DMS79 (cell line): Measurements from ENCODE around the gene RFNG.
A peak's percentile ranks its signal among the peaks of the same experiment; 100 is the strongest.
"Not testable (repeated sequence)": the region's sequence is repeated elsewhere in the genome, so short reads cannot be mapped to it uniquely, and the experiment has no call there.

Experiments used
- DNase-seq: peaks from one replicate; lab custom pipeline; 2025; lab: John Stamatoyannopoulos, UW

Gene RFNG

GRCh38 chr17:82042649-82043048 is 9.0 kb downstream of the RFNG start:
- DNase-seq, result no peak

DNA sequence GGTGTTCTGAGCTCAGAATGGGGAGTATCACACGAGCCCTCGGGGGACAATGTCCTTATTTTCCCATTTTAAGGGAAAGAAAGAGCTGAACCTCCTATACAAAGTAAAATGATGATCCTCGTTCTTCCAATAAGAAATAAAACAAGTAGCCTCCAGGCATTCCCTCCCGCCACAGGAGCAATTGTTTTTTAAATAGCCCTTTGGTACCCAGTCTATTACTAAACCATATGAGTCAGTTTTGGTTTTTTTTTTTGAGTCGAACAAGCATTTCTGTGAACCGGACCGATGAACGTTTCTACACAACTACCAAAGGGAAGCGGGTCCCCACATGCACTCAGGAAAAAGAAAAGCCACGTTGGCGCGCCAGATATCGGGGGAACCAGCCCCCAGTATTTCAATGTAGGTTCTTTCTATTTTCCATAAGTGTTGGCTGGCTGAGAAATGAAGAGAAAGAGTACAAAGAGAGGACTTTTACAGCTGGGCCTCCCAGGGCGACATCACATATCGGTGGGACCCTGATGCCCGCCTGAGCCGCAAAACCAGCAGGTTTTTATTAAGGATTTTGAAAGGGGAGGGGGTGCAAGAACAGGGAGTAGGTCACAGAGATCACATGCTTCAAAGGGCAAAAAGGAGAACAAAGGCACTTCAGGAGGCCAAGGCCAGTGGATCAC is 10.3 kb downstream of the RFNG start:
- DNase-seq, result no peak

DNA sequence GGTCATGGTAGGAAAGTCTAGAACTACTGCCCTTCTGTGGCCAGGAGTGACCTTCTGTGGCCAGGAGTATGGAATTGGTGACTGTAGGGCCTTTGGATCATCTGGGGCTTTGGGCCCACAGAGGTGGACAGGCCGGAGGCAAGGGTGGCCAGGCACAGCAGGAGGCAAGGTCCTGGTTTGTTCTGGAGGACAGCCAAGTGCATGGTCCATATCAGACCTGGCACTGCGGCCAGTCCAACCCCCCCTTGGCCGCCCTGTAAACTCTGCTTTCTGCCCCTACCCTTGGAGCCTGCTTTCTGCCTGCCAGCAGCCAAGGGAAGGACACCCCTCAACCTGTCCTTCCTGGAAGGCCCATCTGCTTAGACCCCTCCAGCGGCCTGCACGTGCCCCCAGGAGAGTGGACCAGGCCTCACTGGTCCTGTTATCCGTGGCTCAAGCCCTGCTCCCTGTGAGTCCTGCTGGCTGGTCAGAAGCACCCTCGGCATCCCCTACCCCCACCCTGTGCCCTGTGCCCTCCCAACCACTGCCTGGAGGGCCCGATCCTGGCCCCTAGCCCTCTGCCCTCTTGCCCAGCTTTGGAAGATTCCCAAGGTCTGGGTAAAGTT is 11.8 kb downstream of the RFNG start:
- no peak for DNase-seq

DNA sequence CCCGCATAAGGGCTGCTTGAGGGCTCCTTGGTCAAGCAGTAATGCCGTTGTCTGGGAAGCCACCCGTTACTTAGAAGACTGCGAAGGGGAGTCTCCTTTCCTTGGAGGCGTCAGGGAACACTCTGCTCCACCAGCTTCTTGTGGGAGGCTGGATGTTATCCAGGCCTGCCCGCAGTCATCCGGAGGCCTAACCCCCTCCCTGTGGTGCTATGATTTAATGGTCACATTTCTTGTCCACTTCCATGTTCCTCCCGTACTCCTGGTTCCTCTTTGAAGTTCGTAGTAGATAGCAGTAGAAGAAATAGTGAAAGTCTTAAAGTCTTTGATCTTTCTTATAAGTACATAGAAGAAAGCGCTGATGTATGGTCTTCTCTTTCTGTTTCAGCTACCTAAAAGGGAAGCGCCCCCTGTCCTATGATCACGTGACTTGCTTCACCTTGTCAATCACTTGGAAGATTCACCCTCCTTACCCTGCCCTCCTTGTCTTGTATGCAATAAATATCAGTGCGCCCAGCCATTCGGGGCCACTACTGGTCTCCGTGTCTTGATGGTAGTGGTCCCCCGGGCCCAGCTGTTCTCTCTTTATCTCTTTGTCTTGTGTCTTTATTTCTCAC is 12.7 kb downstream of the RFNG start:
- not testable (repeated sequence) for DNase-seq

- no peak for DNase-seq
These were observed 13.8 kb downstream of the RFNG start for GRCh38 chr17:82037889-82038195.

- DNase-seq, result peak; percentile 57
These were observed 14.3 kb downstream of the RFNG start, which contains the start of gene DCXR for GRCh38 chr17:82037092-82037888. Gene DCXR (minus strand): TSS chr17:82037697. CDS start chr17:82037682, 15 bp downstream.

GRCh38 chr17:82036634-82037091 is 14.9 kb downstream of the RFNG start:
- DNase-seq, result no peak

DNA sequence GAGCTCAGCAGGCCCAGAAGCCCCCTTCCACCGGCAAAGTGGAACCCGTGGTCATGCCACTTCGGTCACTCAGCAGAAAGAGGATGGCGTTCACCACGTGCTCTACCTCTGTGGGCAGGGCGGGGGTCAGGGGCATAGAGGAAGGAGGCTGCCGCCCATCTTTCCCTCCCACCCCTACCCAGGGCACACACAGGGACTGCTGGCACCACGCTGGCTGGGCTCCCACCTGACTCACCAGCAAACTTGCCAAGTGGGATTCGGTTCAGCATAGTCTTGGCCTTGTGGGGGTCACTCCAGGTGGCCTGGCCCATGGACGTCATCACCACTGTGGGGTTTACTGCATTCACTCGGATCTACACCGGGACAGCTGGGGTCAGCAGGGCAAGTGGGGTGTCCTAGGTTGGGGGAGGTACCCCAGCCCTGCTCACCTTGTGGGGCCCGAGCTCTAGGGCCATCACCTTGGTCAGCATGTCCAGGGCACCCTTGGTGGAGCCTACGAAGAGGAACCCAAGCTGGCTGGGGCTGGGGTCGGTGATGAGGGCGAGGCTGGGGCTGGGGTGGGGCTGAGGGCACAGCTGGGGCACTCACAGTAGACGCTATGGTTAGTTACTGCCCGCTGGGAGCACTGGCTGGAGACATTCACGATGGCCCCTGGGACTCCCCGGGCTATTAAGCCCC is 15.5 kb downstream of the RFNG start:
- no peak for DNase-seq

DNA sequence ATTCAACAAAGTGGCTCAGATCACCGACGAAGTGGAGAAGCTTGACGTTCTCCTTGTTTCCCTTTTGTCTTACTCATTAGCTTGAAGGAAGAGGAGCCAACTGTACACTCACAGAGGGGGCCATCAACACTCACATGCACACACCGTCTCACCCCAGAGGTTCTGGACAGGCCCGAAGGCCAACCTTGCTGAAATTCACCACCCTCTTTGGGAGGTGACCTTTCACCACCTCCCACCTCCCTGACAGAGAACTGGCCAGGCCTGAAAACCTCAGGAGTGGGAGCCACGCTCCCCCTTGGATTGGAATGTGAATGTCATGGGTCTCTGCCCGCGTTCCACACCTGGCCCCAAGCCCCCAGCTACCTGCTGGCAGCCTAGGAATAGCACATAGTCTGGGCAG is 16.1 kb downstream of the RFNG start:
- no peak for DNase-seq

- no peak for DNase-seq
These were observed 17.1 kb downstream of the RFNG start for GRCh38 chr17:82034371-82035011.

GRCh38 chr17:82033359-82034085 is 18.1 kb downstream of the RFNG start:
- DNase-seq, result no peak

DNA sequence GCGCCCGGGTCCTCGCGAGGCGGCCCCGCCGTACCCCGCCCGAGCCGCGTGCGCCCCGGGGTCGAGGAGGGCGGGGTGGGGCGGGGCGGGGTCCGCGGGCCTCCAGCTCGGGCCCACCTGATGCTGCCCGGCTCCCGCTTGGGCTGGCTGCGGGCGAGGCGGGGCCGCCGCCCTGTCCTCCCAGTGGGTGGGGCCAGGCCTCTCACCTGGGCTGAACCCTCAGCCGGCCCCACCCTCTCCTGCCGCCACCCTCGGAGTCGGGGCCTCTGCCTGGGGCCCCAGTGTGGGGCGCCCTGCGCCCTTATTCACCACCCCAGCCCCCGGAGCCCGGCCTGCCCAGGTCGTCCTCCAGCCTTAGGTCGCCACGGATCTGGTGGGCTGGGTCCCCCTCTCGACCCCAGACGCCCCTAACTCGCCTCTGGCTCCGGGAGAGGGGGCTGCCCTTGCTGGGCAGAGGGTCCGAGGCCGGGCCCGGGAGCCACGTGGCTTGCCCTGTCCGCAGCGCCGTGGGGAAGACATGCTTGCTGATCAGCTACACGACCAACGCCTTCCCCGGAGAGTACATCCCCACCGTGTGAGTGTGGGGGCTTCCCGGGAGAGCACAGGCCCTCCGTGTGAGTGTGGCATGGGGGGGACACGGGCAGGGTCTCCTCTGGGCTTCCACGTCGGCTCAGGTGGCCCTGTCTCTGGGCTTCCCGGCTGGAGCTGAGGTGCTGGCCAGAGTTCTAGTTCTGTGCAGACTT is 19.6 kb downstream of the RFNG start:
- no peak for DNase-seq

DNA sequence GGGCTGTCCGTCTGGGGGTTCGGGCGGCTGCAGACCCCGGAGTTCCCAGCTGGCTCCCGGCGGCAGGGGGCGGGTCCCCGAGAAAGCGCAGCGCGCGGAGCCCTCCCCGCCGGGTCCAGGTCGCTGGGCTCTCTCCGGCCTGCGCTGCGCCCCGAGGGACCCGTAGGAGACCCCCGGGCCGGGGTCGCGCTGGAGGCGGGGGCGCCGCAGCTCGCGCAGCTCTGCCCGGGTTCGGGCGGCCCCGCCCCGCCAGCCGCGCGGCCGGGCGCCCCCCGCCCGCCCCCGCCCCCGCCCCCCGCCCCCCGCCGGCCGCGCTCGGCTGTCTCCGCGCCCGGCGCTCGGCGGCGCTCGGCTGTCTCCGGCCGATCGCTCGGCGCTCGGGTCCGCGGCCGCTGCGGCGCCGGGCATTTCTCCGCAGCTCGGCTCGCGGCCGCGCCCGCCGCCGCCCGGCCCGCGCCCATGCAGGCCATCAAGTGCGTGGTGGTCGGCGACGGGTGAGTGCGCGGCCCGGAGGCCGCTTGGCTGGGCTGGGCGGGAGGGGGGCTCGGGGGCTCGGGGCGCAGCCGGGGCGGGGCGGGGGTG is 20.2 kb downstream of the RFNG start, which contains the start of gene RAC3:
Gene RAC3, plus strand, starts transcription at position 376 of the 582 bp plus-strand sequence. Its CDS starts 84 bp downstream, at position 460.
- DNase-seq, result no peak

DNA sequence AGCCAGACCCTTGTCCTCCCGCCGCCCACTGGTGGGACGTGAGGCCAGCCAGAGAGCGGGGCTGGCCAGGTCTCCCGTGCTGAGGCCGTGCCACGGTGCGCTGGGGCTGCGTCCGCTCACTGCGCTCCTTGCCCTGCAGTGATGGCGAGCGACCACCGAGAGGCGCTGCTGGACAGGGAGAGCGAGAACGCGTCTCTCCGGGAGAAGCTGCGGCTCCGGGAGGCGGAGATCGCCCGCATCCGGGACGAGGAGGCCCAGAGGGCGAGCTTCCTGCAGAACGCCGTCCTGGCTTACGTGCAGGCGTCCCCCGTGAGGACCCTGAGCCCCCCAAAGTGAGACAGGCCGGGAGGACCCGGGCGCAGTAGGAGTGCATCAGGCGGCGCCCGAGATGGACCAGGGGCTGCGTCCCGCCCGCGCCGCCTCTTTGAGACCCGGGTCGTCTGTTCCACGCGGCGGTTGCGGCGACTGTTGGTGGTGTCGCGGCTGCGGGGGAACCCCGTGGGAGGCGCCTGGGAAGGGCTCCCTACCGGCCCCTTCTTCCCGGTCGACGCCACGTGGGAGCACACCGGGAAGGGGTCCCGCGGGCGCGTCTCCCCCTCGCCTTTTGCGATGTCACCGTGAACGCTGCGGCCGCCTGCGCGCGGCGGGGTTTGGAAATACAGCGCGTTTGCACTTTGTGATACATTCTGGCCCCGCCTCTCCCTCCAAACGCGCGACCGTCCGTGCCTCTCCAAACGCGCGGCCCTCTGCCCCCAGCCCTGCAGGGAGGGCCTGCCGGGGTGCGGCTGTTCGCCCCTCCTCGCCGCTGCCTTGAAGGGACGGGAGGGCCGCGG is 20.9 kb downstream of the RFNG start:
- DNase-seq, result no peak

DNA sequence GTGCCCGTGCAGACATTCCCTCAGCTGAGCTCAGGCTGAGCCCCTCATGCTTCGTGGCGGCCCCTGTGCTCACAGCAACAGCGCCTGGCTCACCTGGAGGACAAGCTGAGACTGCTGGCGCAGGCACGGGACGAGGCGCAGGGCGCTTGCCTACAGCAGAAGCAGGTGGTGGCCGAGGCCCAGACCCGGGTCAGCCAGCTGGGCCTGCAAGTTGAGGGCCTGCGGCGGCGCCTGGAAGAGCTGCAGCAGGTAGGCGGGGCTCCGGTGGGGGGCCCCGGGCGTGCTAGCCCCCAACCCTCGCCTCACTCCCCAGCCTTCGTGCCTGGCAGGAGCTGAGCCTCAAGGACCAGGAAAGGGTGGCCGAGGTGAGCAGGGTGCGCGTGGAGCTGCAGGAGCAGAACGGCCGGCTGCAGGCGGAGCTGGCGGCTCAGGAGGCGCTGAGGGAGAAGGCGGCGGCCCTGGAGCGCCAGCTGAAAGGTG is 21.6 kb downstream of the RFNG start:
- DNase-seq, result no peak

- DNase-seq, result no peak
These were observed 22.2 kb downstream of the RFNG start for GRCh38 chr17:82029391-82029790.

DNA sequence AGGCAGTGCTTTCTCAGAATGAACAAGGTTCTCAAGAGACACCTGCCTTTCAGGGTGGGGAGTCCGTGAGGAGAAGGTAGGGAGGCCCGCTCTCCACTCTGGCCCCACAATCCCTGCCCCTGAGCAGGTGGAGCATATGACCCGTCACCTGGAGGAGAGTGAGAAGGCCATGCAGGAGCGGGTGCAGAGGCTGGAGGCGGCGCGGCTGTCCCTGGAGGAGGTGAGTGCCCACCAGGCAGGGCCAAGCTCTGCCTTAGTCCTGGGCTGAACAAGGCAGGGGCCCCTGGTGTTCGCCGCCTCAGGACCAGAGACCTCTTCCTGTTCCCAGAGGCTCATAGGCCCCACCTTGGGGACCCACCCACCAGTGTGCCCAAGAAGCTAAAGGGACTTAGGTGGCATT is 22.6 kb downstream of the RFNG start:
- DNase-seq, result no peak

DNA sequence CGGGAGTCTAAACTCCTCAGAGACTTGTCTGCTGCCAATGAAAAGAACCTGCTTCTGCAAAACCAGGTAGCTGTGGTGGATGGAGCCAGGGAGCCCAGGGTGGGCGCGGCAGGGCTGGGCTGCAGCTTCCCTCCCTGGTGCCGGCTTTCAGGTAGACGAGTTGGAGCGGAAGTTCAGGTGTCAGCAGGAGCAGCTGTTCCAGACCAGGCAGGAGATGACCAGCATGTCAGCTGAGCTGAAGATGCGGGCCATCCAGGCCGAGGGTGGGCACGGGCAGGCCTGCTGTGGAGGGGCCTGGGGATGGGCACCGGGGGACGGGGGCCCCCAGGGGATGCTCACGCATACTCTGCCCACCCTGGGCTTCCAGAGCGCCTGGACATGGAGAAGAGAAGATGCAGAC is 23.4 kb downstream of the RFNG start:
- DNase-seq, result no peak
